K562 (cell line): ENCODE data around the gene MVD.

Experiments
- CEBPZ ChIP-seq: fragments of 150-350 bp; IDR thresholded peaks from 2 replicates; pipeline ENCODE4 v1.6.1; 2014; ENCODE audit warnings: low read depth, mild to moderate bottlenecking, low read length, borderline replicate concordance
- CTCF ChIP-seq, 3 experiments: IDR thresholded peaks in 2 of 3; conservative IDR thresholded peaks in 1 of 3; 2 replicates each; pipeline ENCODE4 v1.5.1; 2011 to 2012; ENCODE audit warnings: low read length in 3 of 3, mild to moderate bottlenecking in 3 of 3, control low read depth in 2 of 3, improper control_type of control experiment in 1 of 3, inconsistent platforms in 1 of 3, low read depth in 1 of 3, mixed read lengths in 1 of 3, moderate library complexity in 1 of 3; ENCODE audit not compliant: insufficient read depth in 2 of 3

- TF ChIP-seq CTCF (IDR thresholded peaks at IDR 0.05 in 2 of 3, conservative IDR thresholded peaks at IDR 0.05 in 1 of 3; ENCODE audit: insufficient read depth in 2 of 3, low read depth in 1 of 3, low read length in 3 of 3) (no peak), CEBPZ (no peak)
Measured at GRCh38 chr16:88622866-88623265, 40.0 kb downstream of the MVD start.
